Measurements from ENCODE around the gene DLG5. TPM values are rescaled to one million over a fixed set of nuclear protein-coding genes. Genes with fewer than 3 reads are reported as not detected.

The DLG5 gene
- total RNA-seq, 1 donor from 2014 or later, result 35.5 TPM

- no peak overlapping the region for H3K4me3 Mint-ChIP-seq (ENCODE audit: unreplicated experiment)
- H3K4me1 Mint-ChIP-seq (ENCODE audit: low read depth, unreplicated experiment), result peaks cover 6% of the 10 kb centered on the region
- peaks cover 15% of the 10 kb centered on the region for H3K36me3 Mint-ChIP-seq (ENCODE audit: unreplicated experiment)
- H3K27ac Mint-ChIP-seq (ENCODE audit: unreplicated experiment), result no peak overlapping the region
- TF ChIP-seq CTCF (IDR thresholded peaks at IDR 0.05; ENCODE audit: partially characterized antibody, unreplicated experiment), result no peak
- H3K27me3 Mint-ChIP-seq (ENCODE audit: unreplicated experiment), result peaks cover 2% of the 10 kb centered on the region
- peaks cover 3% of the 10 kb centered on the region for H3K9me3 Mint-ChIP-seq (ENCODE audit: unreplicated experiment)
- no peak for DNase-seq
These were observed 38.7 kb upstream of the DLG5 start for GRCh38 chr10:77965294-77965693.

- H3K4me1 Mint-ChIP-seq (ENCODE audit: low read depth, unreplicated experiment), result peaks cover 6% of the 10 kb centered on the region
- H3K4me3 Mint-ChIP-seq (ENCODE audit: unreplicated experiment), result no peak overlapping the region
- peaks cover 2% of the 10 kb centered on the region for H3K27me3 Mint-ChIP-seq (ENCODE audit: unreplicated experiment)
- TF ChIP-seq CTCF (IDR thresholded peaks at IDR 0.05; ENCODE audit: partially characterized antibody, unreplicated experiment), result no peak
- H3K36me3 Mint-ChIP-seq (ENCODE audit: unreplicated experiment), result peaks cover 15% of the 10 kb centered on the region
- H3K27ac Mint-ChIP-seq (ENCODE audit: unreplicated experiment), result no peak overlapping the region
- no peak for DNase-seq
- peaks cover 3% of the 10 kb centered on the region for H3K9me3 Mint-ChIP-seq (ENCODE audit: unreplicated experiment)
These were observed 38.3 kb upstream of the DLG5 start for GRCh38 chr10:77964811-77965210.

- Mint-ChIP-seq H3K4me1 (ENCODE audit: low read depth, unreplicated experiment) (peaks cover 6% of the 10 kb centered on the region), H3K27me3 (ENCODE audit: unreplicated experiment) (peaks cover 2% of the 10 kb centered on the region), H3K4me3 (ENCODE audit: unreplicated experiment) (no peak overlapping the region), H3K27ac (ENCODE audit: unreplicated experiment) (no peak overlapping the region), H3K36me3 (ENCODE audit: unreplicated experiment) (peaks cover 15% of the 10 kb centered on the region), H3K9me3 (ENCODE audit: unreplicated experiment) (peaks cover 3% of the 10 kb centered on the region)
- TF ChIP-seq CTCF (IDR thresholded peaks at IDR 0.05; ENCODE audit: partially characterized antibody, unreplicated experiment), result no peak
- DNase-seq, result no peak
These were observed 37.3 kb upstream of the DLG5 start for GRCh38 chr10:77963901-77964300.

GRCh38 chr10:77962350-77963146, 36.0 kb upstream of the DLG5 start:
- no peak overlapping the region for H3K4me3 Mint-ChIP-seq (ENCODE audit: unreplicated experiment)
- H3K4me1 Mint-ChIP-seq (ENCODE audit: low read depth, unreplicated experiment), result peaks cover 3% of the 10 kb centered on the region
- peaks cover 2% of the 10 kb centered on the region for H3K27me3 Mint-ChIP-seq (ENCODE audit: unreplicated experiment)
- H3K36me3 Mint-ChIP-seq (ENCODE audit: unreplicated experiment), result peaks cover 15% of the 10 kb centered on the region
- H3K27ac Mint-ChIP-seq (ENCODE audit: unreplicated experiment), result no peak overlapping the region
- peaks cover 3% of the 10 kb centered on the region for H3K9me3 Mint-ChIP-seq (ENCODE audit: unreplicated experiment)
- TF ChIP-seq CTCF (IDR thresholded peaks at IDR 0.05; ENCODE audit: partially characterized antibody, unreplicated experiment), result no peak
- DNase-seq, result no peak

- Mint-ChIP-seq H3K9me3 (ENCODE audit: unreplicated experiment) (peaks cover 3% of the 10 kb centered on the region), H3K27me3 (ENCODE audit: unreplicated experiment) (peaks cover 2% of the 10 kb centered on the region), H3K4me3 (ENCODE audit: unreplicated experiment) (no peak overlapping the region), H3K4me1 (ENCODE audit: low read depth, unreplicated experiment) (no peaks in the 10 kb centered on the region), H3K27ac (ENCODE audit: unreplicated experiment) (no peak overlapping the region), H3K36me3 (ENCODE audit: unreplicated experiment) (peaks cover 15% of the 10 kb centered on the region)
- TF ChIP-seq CTCF (IDR thresholded peaks at IDR 0.05; ENCODE audit: partially characterized antibody, unreplicated experiment), result no peak
- no peak for DNase-seq
These were observed 35.1 kb upstream of the DLG5 start for GRCh38 chr10:77961668-77962067.
